ENCODE measurements around the gene PLEKHN1. TPM values are rescaled to one million over a fixed set of nuclear protein-coding genes. Genes with fewer than 3 reads are reported as not detected.

PLEKHN1 gene
- total and polyA plus RNA-seq, 2 of the 4 experiments (the other 2 are of a cell fraction), result 0.54 to 2.1 TPM

GRCh38 chr1:998995-999724, 32.9 kb downstream of the PLEKHN1 start:
- Histone ChIP-seq H4K20me1 (ENCODE audit: insufficient read depth, low read length) (peaks cover 9% of the 10 kb centered on the region; the same call in 1 of the 2 replicates), H3K4me3 (ENCODE audit: insufficient read depth, low read depth, low read length) (peak overlapping the region; percentile 59), H3K9me1 (ENCODE audit: insufficient read depth, low read length) (no peaks in the 10 kb centered on the region), H3K18ac (ENCODE audit: low read depth, low read length) (0 out of 2 replicates have a peak overlapping the region, but pooled peaks have one; percentile 32), H4K5ac (ENCODE audit: low read depth, low read length) (no peak overlapping the region), H3K56ac (ENCODE audit: extremely low read depth, insufficient read depth, low read length) (no peak overlapping the region), H3K23ac (ENCODE audit: low read depth, low read length) (peak overlapping the region; percentile 85), H2BK15ac (ENCODE audit: low read depth, low read length) (no peak overlapping the region), H4K91ac (ENCODE audit: insufficient read depth, low read depth, low read length) (no peak overlapping the region; the same call in 1 of the 2 replicates), H3K79me1 (ENCODE audit: low read depth in 1 of 2, low read length in 2 of 2) (peaks cover 9 to 35% of the 10 kb centered on the region in 2 experiments; a peak in 3 of 4 replicates), H2AK5ac (ENCODE audit: low read depth, low read length) (peak overlapping the region; percentile 85), H3K4me2 (ENCODE audit: low read depth, low read length) (peak overlapping the region; percentile 86), H2AFZ (replicated peaks; ENCODE audit: low read length, poor library complexity) (peak overlapping the region; percentile 89), H3K14ac (replicated peaks; ENCODE audit: low read depth, low read length) (peak overlapping the region; percentile 63; the same call in 1 of the 2 replicates), H3K9me3 (ENCODE audit: control insufficient read depth, insufficient read depth, low read length) (no peaks in the 10 kb centered on the region), H4K8ac (ENCODE audit: low read depth in 2 of 2, low read length in 2 of 2) (peak overlapping the region in 1 of 2 experiments; percentile 42; a peak in 1 of 4 replicates), H3K36me3 (ENCODE audit: control insufficient read depth, insufficient read depth, low read length) (no peaks in the 10 kb centered on the region), H2AK9ac (replicated peaks; ENCODE audit: low read depth, low read length, poor library complexity) (peak overlapping the region; percentile 91), H3K4ac (ENCODE audit: low read depth, low read length) (peak overlapping the region; percentile 72), H3K4me1 (ENCODE audit: control insufficient read depth, insufficient read depth, low read length) (peaks cover 4% of the 10 kb centered on the region; the same call in 1 of the 2 replicates), H3K9ac (ENCODE audit: low read depth, low read length) (peak overlapping the region; percentile 71), H2BK20ac (ENCODE audit: low read depth, low read length) (no peak overlapping the region), H3K27ac (ENCODE audit: insufficient read depth, low read length) (peak overlapping the region; percentile 59; the same call in 1 of the 2 replicates), H2BK5ac (ENCODE audit: low read depth, low read length, poor library complexity, severe bottlenecking) (no peak overlapping the region), H2BK120ac (ENCODE audit: low read depth, low read length) (no peak overlapping the region), H3K27me3 (ENCODE audit: control insufficient read depth, insufficient read depth, low read length) (no peaks in the 10 kb centered on the region)
- DNase-seq (peak; percentile 21), ATAC-seq (ENCODE audit: low read depth) (peak; percentile 2; the same call in 1 of the 2 replicates)
- ChIA-PET CTCF (interaction anchor here (0.7 to 0.8 kb wide), 2 partner anchors 14 to 15 kb away, joined by 4 read pairs; no protein-coding TSS in a partner anchor), POLR2A (ENCODE audit: unreplicated experiment) (interaction anchor here (0.6 kb wide), 1 partner anchor 33 kb away, joined by 3 read pairs; no protein-coding TSS in a partner anchor)
- intact Hi-C loops (cut with micrococcal nuclease), result no loop called here
- no TSS peak for BruUV-seq (replicated peaks)
- WGBS, 2 experiments (ENCODE audit: extremely low coverage in 2 of 2, insufficient read length in 1 of 2), result 1% methylated on average over 27 of the region's 86 CpGs; no CpG with 5 or more reads in 1 of the 2 experiments
- in situ Hi-C loops (cut with MboI; ENCODE audit: low sequenced_read_pairs), result no loop called here
- dilution Hi-C loops (cut with HindIII; ENCODE audit: low sequenced_read_pairs, unreplicated experiment), result no loop called here
- peak; percentile 20; the same call in 1 of the 2 replicates for TF ChIP-seq MAZ (IDR thresholded peaks at IDR 0.05; ENCODE audit: borderline replicate concordance, low read depth, low read length)
- TF ChIP-seq RCOR1 (IDR thresholded peaks at IDR 0.05; ENCODE audit: insufficient replicate concordance, low read length), result no peak
- TF ChIP-seq BHLHE40 (IDR thresholded peaks at IDR 0.05; ENCODE audit: low read depth, low read length), result peak; percentile 32; the same call in 1 of the 2 replicates
- TF ChIP-seq MAFK (IDR thresholded peaks at IDR 0.05; ENCODE audit: low read depth, low read length), result no peak
- no peak for TF ChIP-seq NFE2L2 (IDR thresholded peaks at IDR 0.05; ENCODE audit: low read depth, low read length)
- 0 out of 2 replicates have a peak, but pooled peaks have one; percentile 2 for TF ChIP-seq POLR2A (IDR thresholded peaks at IDR 0.05; ENCODE audit: low read depth, low read length)
- no peak for TF ChIP-seq USF2 (IDR thresholded peaks at IDR 0.05; ENCODE audit: low read depth, low read length)
- TF ChIP-seq CEBPB (IDR thresholded peaks at IDR 0.05; ENCODE audit: low read depth, low read length), result no peak
- no peak for TF ChIP-seq RFX5 (IDR thresholded peaks at IDR 0.05; ENCODE audit: low read depth, low read length)
- TF ChIP-seq RAD21 (IDR thresholded peaks at IDR 0.05; ENCODE audit: low read length), result no peak
- TF ChIP-seq ELK1 (IDR thresholded peaks at IDR 0.05; ENCODE audit: borderline replicate concordance, low read depth, low read length), result no peak
- TF ChIP-seq CTCF (conservative IDR thresholded peaks at IDR 0.05; ENCODE audit: low read depth, low read length), result peak; percentile 23; the same call in 1 of the 2 replicates
- TF ChIP-seq CHD1 (IDR thresholded peaks at IDR 0.05; ENCODE audit: low read depth, low read length), result peak; percentile 76; the same call in 1 of the 2 replicates
